ENCODE results near the gene STRA6.

STRA6 gene

GRCh38 chr15:74144153-74144775, 58.3 kb downstream of the STRA6 start:
- no peak for DNase-seq (ENCODE audit: extremely low spot score)
- ChIA-PET POLR2A (no interaction called here), CTCF (interaction anchor here (0.8 to 1.4 kb wide), 6 partner anchors 10 to 178 kb away, joined by 3 to 5 read pairs (median 3); no protein-coding TSS in a partner anchor)
- peak; percentile 8 for TF ChIP-seq CTCF (IDR thresholded peaks at IDR 0.05; ENCODE audit: control extremely low read depth, extremely low read depth, low read depth, missing control alignments)

- DNase-seq (ENCODE audit: extremely low spot score) = no peak
- POLR2A ChIA-PET = no interaction called here
- CTCF ChIA-PET = no interaction called here
- no peak for TF ChIP-seq CTCF (IDR thresholded peaks at IDR 0.05; ENCODE audit: control extremely low read depth, extremely low read depth, low read depth, missing control alignments)
Observed at GRCh38 chr15:74141591-74141990, 61.0 kb downstream of the STRA6 start.

GRCh38 chr15:74138642-74139041, 63.9 kb downstream of the STRA6 start:
- no peak for DNase-seq (ENCODE audit: extremely low spot score)
- POLR2A ChIA-PET = no interaction called here
- no peak for TF ChIP-seq CTCF (IDR thresholded peaks at IDR 0.05; ENCODE audit: control extremely low read depth, extremely low read depth, low read depth, missing control alignments)
- CTCF ChIA-PET = no interaction called here

- POLR2A ChIA-PET = no interaction called here
- CTCF ChIA-PET = no interaction called here
Observed at GRCh38 chr15:74137537-74137894, 65.1 kb downstream of the STRA6 start.

GRCh38 chr15:74136814-74137536, 65.6 kb downstream of the STRA6 start:
- ChIA-PET CTCF (no interaction called here), POLR2A (no interaction called here)
- no peak for DNase-seq (ENCODE audit: extremely low spot score)
- no peak for TF ChIP-seq CTCF (IDR thresholded peaks at IDR 0.05; ENCODE audit: control extremely low read depth, extremely low read depth, low read depth, missing control alignments)

More at GRCh38 chr15:74137537-74137894, 65.1 kb downstream of the STRA6 start:
- no peak for DNase-seq (ENCODE audit: extremely low spot score)
- TF ChIP-seq CTCF (IDR thresholded peaks at IDR 0.05; ENCODE audit: control extremely low read depth, extremely low read depth, low read depth, missing control alignments) = no peak

- no peak for TF ChIP-seq CTCF (IDR thresholded peaks at IDR 0.05; ENCODE audit: control extremely low read depth, extremely low read depth, low read depth, missing control alignments)
- ChIA-PET CTCF (no interaction called here), POLR2A (no interaction called here)
- no peak for DNase-seq (ENCODE audit: extremely low spot score)
Observed at GRCh38 chr15:74136540-74136813, 66.1 kb downstream of the STRA6 start.

All from GM10248 (cell line).